Measurements from ENCODE around the gene ARHGAP27. TPM values are rescaled to one million over a fixed set of nuclear protein-coding genes. Genes with fewer than 3 reads are reported as not detected.

Gene ARHGAP27
- total RNA-seq, 1 donor from 2014 or later: 10.0 TPM

- Mint-ChIP-seq H3K27ac (ENCODE audit: unreplicated experiment) (peak overlapping the region; percentile 94), H3K9me3 (ENCODE audit: unreplicated experiment) (peaks cover 4% of the 10 kb centered on the region), H3K4me3 (ENCODE audit: unreplicated experiment) (no peak overlapping the region), H3K4me1 (ENCODE audit: low read depth, unreplicated experiment) (peaks cover 34% of the 10 kb centered on the region), H3K27me3 (ENCODE audit: low read depth, unreplicated experiment) (peaks cover 4% of the 10 kb centered on the region), H3K36me3 (ENCODE audit: low read depth, unreplicated experiment) (no peaks in the 10 kb centered on the region)
- no peak for DNase-seq (ENCODE audit: low read depth)
- no peaks in the 10 kb centered on the region for H3K36me3 ChIP-seq (ENCODE audit: insufficient read depth, low read length)
- H3K9me3 ChIP-seq (ENCODE audit: insufficient read depth, low read depth, low read length): no peaks in the 10 kb centered on the region
- H3K27me3 ChIP-seq (ENCODE audit: insufficient read depth, low read length): no peaks in the 10 kb centered on the region
- H3K4me1 ChIP-seq (ENCODE audit: insufficient read depth, low read length): peaks cover 36% of the 10 kb centered on the region
- peak overlapping the region; percentile 66 for H3K9ac ChIP-seq (ENCODE audit: low read length)
- H3K27ac ChIP-seq (ENCODE audit: low read depth, low read length): peak overlapping the region; percentile 90
- H3K79me2 ChIP-seq (ENCODE audit: insufficient read depth, low read length): no peaks in the 10 kb centered on the region
- H2AFZ ChIP-seq (ENCODE audit: low read depth, low read length): peak overlapping the region; percentile 7
- H3K4me2 ChIP-seq (ENCODE audit: low read length): peak overlapping the region; percentile 74
- H4K20me1 ChIP-seq (ENCODE audit: insufficient read depth, low read length): no peaks in the 10 kb centered on the region
- FAIRE-seq: no peak
- TF ChIP-seq EZH2 (IDR thresholded peaks at IDR 0.05; ENCODE audit: insufficient read depth, low read length): no peak
- TF ChIP-seq CTCF (IDR thresholded peaks at IDR 0.05; ENCODE audit: insufficient read depth, low read depth, low read length): no peak
- H3K4me3 ChIP-seq (ENCODE audit: insufficient read depth, low read depth, low read length): no peak overlapping the region
Observed at GRCh38 chr17:45372325-45372869, 60.3 kb downstream of the ARHGAP27 start.

GRCh38 chr17:45371414-45372324 is 61.0 kb downstream of the ARHGAP27 start:
- no peaks in the 10 kb centered on the region for H3K36me3 ChIP-seq (ENCODE audit: insufficient read depth, low read length)
- no peak overlapping the region for H2AFZ ChIP-seq (ENCODE audit: low read depth, low read length)
- no peak for TF ChIP-seq EZH2 (IDR thresholded peaks at IDR 0.05; ENCODE audit: insufficient read depth, low read length)
- H3K9me3 ChIP-seq (ENCODE audit: insufficient read depth, low read depth, low read length): no peaks in the 10 kb centered on the region
- H3K79me2 ChIP-seq (ENCODE audit: insufficient read depth, low read length): no peaks in the 10 kb centered on the region
- DNase-seq (ENCODE audit: low read depth) (peak; percentile 95), FAIRE-seq (no peak)
- peak overlapping the region; percentile 94 for H3K27ac Mint-ChIP-seq (ENCODE audit: unreplicated experiment)
- no peaks in the 10 kb centered on the region for H3K36me3 Mint-ChIP-seq (ENCODE audit: low read depth, unreplicated experiment)
- peaks cover 34% of the 10 kb centered on the region for H3K4me1 Mint-ChIP-seq (ENCODE audit: low read depth, unreplicated experiment)
- H4K20me1 ChIP-seq (ENCODE audit: insufficient read depth, low read length): no peaks in the 10 kb centered on the region
- H3K4me3 ChIP-seq (ENCODE audit: insufficient read depth, low read depth, low read length): no peak overlapping the region
- peaks cover 4% of the 10 kb centered on the region for H3K9me3 Mint-ChIP-seq (ENCODE audit: unreplicated experiment)
- peak overlapping the region; percentile 90 for H3K27ac ChIP-seq (ENCODE audit: low read depth, low read length)
- peaks cover 36% of the 10 kb centered on the region for H3K4me1 ChIP-seq (ENCODE audit: insufficient read depth, low read length)
- peaks cover 2% of the 10 kb centered on the region for H3K27me3 Mint-ChIP-seq (ENCODE audit: low read depth, unreplicated experiment)
- H3K4me3 Mint-ChIP-seq (ENCODE audit: unreplicated experiment): peak overlapping the region; percentile 62
- peak overlapping the region; percentile 66 for H3K9ac ChIP-seq (ENCODE audit: low read length)
- peak overlapping the region; percentile 74 for H3K4me2 ChIP-seq (ENCODE audit: low read length)
- no peaks in the 10 kb centered on the region for H3K27me3 ChIP-seq (ENCODE audit: insufficient read depth, low read length)

GRCh38 chr17:45370949-45371413 is 61.7 kb downstream of the ARHGAP27 start:
- FAIRE-seq (no peak), DNase-seq (ENCODE audit: low read depth) (no peak)
- Histone ChIP-seq H3K4me3 (ENCODE audit: insufficient read depth, low read depth, low read length) (no peak overlapping the region), H3K9ac (ENCODE audit: low read length) (peak overlapping the region; percentile 50), H3K79me2 (ENCODE audit: insufficient read depth, low read length) (no peaks in the 10 kb centered on the region), H3K4me2 (ENCODE audit: low read length) (peak overlapping the region; percentile 74), H3K9me3 (ENCODE audit: insufficient read depth, low read depth, low read length) (no peaks in the 10 kb centered on the region), H3K36me3 (ENCODE audit: insufficient read depth, low read length) (no peaks in the 10 kb centered on the region), H4K20me1 (ENCODE audit: insufficient read depth, low read length) (no peaks in the 10 kb centered on the region), H3K4me1 (ENCODE audit: insufficient read depth, low read length) (peaks cover 36% of the 10 kb centered on the region), H3K27ac (ENCODE audit: low read depth, low read length) (peak overlapping the region; percentile 90), H2AFZ (ENCODE audit: low read depth, low read length) (peak overlapping the region; percentile 63), H3K27me3 (ENCODE audit: insufficient read depth, low read length) (no peaks in the 10 kb centered on the region)
- TF ChIP-seq EZH2 (IDR thresholded peaks at IDR 0.05; ENCODE audit: insufficient read depth, low read length) (no peak), CTCF (IDR thresholded peaks at IDR 0.05; ENCODE audit: insufficient read depth, low read depth, low read length) (no peak)
- Mint-ChIP-seq H3K4me1 (ENCODE audit: low read depth, unreplicated experiment) (peaks cover 33% of the 10 kb centered on the region), H3K27me3 (ENCODE audit: low read depth, unreplicated experiment) (peaks cover 2% of the 10 kb centered on the region), H3K36me3 (ENCODE audit: low read depth, unreplicated experiment) (no peaks in the 10 kb centered on the region), H3K4me3 (ENCODE audit: unreplicated experiment) (peak overlapping the region; percentile 62), H3K27ac (ENCODE audit: unreplicated experiment) (peak overlapping the region; percentile 93), H3K9me3 (ENCODE audit: unreplicated experiment) (peaks cover 4% of the 10 kb centered on the region)
